ENCODE data around the gene ADCY4. TPM values are rescaled to one million over a fixed set of nuclear protein-coding genes. Genes with fewer than 3 reads are reported as not detected.

ADCY4 gene
- total RNA-seq, 1 experiment from 2014 or later = 0.04 TPM

- Histone ChIP-seq H3K9ac (ENCODE audit: low read length) (no peak overlapping the region), H4K20me1 (ENCODE audit: low read length) (no peaks in the 10 kb centered on the region), H3K79me2 (ENCODE audit: low read length) (no peaks in the 10 kb centered on the region), H2AFZ (ENCODE audit: low read length) (peak overlapping the region; percentile 27; the same call in 1 of the 2 replicates), H3K9me2 (replicated peaks; ENCODE audit: low read length) (no peaks in the 10 kb centered on the region), H3K27me3 (ENCODE audit: low read length) (no peaks in the 10 kb centered on the region), H3K27ac (ENCODE audit: low read length) (peak overlapping the region; percentile 29; the same call in 1 of the 2 replicates), H3K4me2 (ENCODE audit: low read length) (peak overlapping the region; percentile 29), H3K4me1 (ENCODE audit: insufficient read depth, low read length) (peaks cover 21% of the 10 kb centered on the region), H3K9me3 (ENCODE audit: low read length) (no peaks in the 10 kb centered on the region), H3K36me3 (ENCODE audit: low read depth, low read length) (no peaks in the 10 kb centered on the region), H3F3A (ENCODE audit: low read length, unreplicated experiment) (no peaks in the 10 kb centered on the region), H3K4me3 (ENCODE audit: low read length) (no peak overlapping the region)
- BruUV-seq (replicated peaks) = no TSS peak
- peak; percentile 16 for DNase-seq
- ChIA-PET CTCF (interaction anchor here (1.0 kb wide), 1 partner anchor 31 kb away, joined by 7 read pairs; the partner anchor contains the start of gene TINF2), POLR2A (ENCODE audit: unreplicated experiment) (no interaction called here)
- intact Hi-C loops (cut with micrococcal nuclease) = no loop called here
- TF ChIP-seq EZH2phosphoT487 (IDR thresholded peaks at IDR 0.05; ENCODE audit: borderline replicate concordance, low read length) = no peak
- peak; percentile 38; the same call in 1 of the 2 replicates for TF ChIP-seq CTCF (conservative IDR thresholded peaks at IDR 0.05; ENCODE audit: low read depth, low read length)
- ATAC-seq = no peak
Observed at GRCh38 chr14:24273422-24273998, 61.4 kb downstream of the ADCY4 start.

GRCh38 chr14:24272467-24272866, 62.4 kb downstream of the ADCY4 start:
- Histone ChIP-seq H3K9me2 (replicated peaks; ENCODE audit: low read length) (no peaks in the 10 kb centered on the region), H2AFZ (ENCODE audit: low read length) (no peak overlapping the region), H4K20me1 (ENCODE audit: low read length) (no peaks in the 10 kb centered on the region), H3K4me2 (ENCODE audit: low read length) (no peak overlapping the region), H3K27ac (ENCODE audit: low read length) (no peak overlapping the region), H3K9ac (ENCODE audit: low read length) (no peak overlapping the region), H3K4me3 (ENCODE audit: low read length) (no peak overlapping the region), H3K4me1 (ENCODE audit: insufficient read depth, low read length) (peaks cover 21% of the 10 kb centered on the region), H3K9me3 (ENCODE audit: low read length) (no peaks in the 10 kb centered on the region), H3F3A (ENCODE audit: low read length, unreplicated experiment) (no peaks in the 10 kb centered on the region), H3K36me3 (ENCODE audit: low read depth, low read length) (no peaks in the 10 kb centered on the region), H3K79me2 (ENCODE audit: low read length) (no peaks in the 10 kb centered on the region), H3K27me3 (ENCODE audit: low read length) (no peaks in the 10 kb centered on the region)
- ChIA-PET POLR2A (ENCODE audit: unreplicated experiment) (no interaction called here), CTCF (no interaction called here)
- DNase-seq = no peak
- intact Hi-C loops (cut with micrococcal nuclease) = no loop called here
- no peak for ATAC-seq
- TF ChIP-seq CTCF (conservative IDR thresholded peaks at IDR 0.05; ENCODE audit: low read depth, low read length) = no peak
- no peak for TF ChIP-seq EZH2phosphoT487 (IDR thresholded peaks at IDR 0.05; ENCODE audit: borderline replicate concordance, low read length)
- no peak for TF ChIP-seq EZH2 (IDR thresholded peaks at IDR 0.05; ENCODE audit: low read length, unreplicated experiment)
- no TSS peak for BruUV-seq (replicated peaks)

GRCh38 chr14:24271834-24272263, 63.0 kb downstream of the ADCY4 start:
- Histone ChIP-seq H2AFZ (ENCODE audit: low read length) (peak overlapping the region; percentile 99), H3K4me3 (ENCODE audit: low read length) (peak overlapping the region; percentile 99), H3K4me2 (ENCODE audit: low read length) (peak overlapping the region; percentile 98), H3K27me3 (ENCODE audit: low read length) (no peaks in the 10 kb centered on the region), H3K9me2 (replicated peaks; ENCODE audit: low read length) (no peaks in the 10 kb centered on the region), H3K36me3 (ENCODE audit: low read depth, low read length) (no peaks in the 10 kb centered on the region), H3F3A (ENCODE audit: low read length, unreplicated experiment) (no peaks in the 10 kb centered on the region), H3K27ac (ENCODE audit: low read length) (no peak overlapping the region), H4K20me1 (ENCODE audit: low read length) (no peaks in the 10 kb centered on the region), H3K4me1 (ENCODE audit: insufficient read depth, low read length) (peaks cover 21% of the 10 kb centered on the region), H3K9ac (ENCODE audit: low read length) (peak overlapping the region; percentile 99; the same call in 1 of the 2 replicates), H3K9me3 (ENCODE audit: low read length) (no peaks in the 10 kb centered on the region), H3K79me2 (ENCODE audit: low read length) (no peaks in the 10 kb centered on the region)
- ATAC-seq (no peak), DNase-seq (no peak)
- no peak for TF ChIP-seq CTCF (conservative IDR thresholded peaks at IDR 0.05; ENCODE audit: low read depth, low read length)
- TF ChIP-seq EZH2phosphoT487 (IDR thresholded peaks at IDR 0.05; ENCODE audit: borderline replicate concordance, low read length) = no peak
- TF ChIP-seq EZH2 (IDR thresholded peaks at IDR 0.05; ENCODE audit: low read length, unreplicated experiment) = no peak
- ChIA-PET CTCF (interaction anchor here (0.6 to 1.5 kb wide), 3 partner anchors 25 to 30 kb away, joined by 3 to 9 read pairs (median 5); partner anchors contain the start of genes DHRS1, NOP9 and TINF2), POLR2A (ENCODE audit: unreplicated experiment) (interaction anchor here (0.6 to 0.7 kb wide), 3 partner anchors 8 to 30 kb away, joined by 3 to 6 read pairs (median 6); partner anchors contain the start of gene TINF2)
- BruUV-seq (replicated peaks) = TSS peak; percentile 56
- intact Hi-C loops (cut with micrococcal nuclease) = loop anchor here (2.0 kb wide), 2 partner anchors 25 to 29 kb away; partner anchors contain the start of gene TINF2
